GM21723 (cell line): ENCODE data around the gene PDGFRA.

ENCODE experiments used
- ATAC-seq: cut with Tn5 transposase; IDR thresholded peaks from one replicate; pipeline ENCODE4 v1.9.1; 2021; ENCODE audit warnings: mild to moderate bottlenecking, moderate library complexity; ENCODE audit not compliant: unreplicated experiment

The PDGFRA gene

DNA sequence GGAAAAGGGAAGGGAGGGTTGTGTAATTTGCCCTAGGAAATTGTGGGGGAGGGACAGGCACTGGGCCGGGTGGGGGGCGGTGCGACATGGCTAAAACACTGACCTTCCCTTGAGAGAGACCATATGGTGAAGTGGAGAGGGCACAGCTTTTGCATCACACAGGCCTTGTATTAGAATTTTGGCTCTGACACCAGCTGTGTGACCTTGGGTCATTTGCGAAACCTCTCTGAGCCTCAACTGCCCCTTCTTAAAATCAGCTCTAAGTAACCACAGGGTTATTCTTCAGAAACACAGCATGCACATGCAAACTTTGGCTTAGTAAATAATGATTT is 25.8 kb downstream of the PDGFRA start:
- ATAC-seq: no peak

DNA sequence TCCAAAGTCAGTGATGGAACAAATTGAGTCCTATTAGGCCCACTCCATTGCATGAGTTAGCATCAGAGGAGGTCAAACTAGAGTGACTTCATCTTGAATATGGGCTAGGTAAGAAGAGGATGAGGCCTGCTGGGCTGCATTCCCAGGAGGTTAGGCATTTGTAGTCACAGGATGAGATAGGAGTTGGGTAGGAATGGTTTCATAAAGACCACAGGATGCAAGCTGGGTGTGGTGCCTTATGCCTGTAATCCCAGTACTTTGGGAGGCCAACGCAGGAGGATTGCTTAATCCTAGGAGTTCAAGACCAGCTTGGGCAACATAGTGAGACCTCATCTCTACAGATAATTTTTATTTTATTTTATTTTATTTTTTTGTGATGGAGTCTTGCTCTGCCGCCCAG is 26.8 kb downstream of the PDGFRA start:
- ATAC-seq: no peak

DNA sequence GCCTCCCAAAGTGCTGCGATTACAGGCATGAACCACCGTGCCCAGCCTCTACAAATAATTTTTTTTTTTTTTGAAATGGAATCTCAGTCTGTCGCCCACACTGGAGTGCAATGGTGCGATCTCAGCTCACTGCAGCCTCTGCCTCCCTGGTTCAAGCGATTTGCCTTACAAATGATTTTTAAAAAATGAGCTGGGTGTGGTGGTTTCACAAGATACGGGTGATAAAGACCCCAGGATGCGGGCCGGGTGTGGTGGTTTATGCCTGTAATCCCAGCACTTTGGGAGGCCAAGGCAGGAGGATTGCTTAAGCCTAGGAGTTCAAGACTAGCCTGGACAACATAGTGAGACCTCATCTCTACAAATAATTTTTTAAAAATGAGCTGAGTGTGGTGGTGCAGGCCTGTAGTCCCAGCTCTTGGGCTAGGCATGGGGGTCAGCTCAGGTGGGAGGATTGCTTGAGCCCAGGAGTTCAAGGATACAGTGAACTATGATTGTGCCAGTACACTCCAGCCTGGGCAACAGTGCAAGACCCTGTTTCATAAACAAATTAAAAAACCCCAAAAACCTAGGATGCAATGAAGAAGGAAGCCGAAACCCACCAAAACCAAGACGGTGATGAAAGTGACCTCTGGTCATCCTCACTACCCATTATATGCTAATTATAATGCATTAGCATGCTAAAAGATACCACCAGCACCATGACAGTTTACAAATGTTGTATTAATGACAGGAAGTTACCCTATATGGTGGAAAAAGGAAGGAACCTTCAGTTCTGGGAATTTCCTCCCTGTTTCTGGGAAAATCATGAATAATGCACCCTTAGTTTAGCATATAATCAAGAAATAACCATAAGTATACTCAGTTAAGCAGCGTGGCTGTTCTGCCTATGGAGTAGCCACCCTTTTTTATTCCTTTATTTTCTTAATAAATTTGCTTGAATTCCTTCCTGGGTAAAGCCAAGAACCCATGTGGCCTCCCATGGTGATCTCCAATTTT is 27.7 kb downstream of the PDGFRA start:
- ATAC-seq: no peak

DNA sequence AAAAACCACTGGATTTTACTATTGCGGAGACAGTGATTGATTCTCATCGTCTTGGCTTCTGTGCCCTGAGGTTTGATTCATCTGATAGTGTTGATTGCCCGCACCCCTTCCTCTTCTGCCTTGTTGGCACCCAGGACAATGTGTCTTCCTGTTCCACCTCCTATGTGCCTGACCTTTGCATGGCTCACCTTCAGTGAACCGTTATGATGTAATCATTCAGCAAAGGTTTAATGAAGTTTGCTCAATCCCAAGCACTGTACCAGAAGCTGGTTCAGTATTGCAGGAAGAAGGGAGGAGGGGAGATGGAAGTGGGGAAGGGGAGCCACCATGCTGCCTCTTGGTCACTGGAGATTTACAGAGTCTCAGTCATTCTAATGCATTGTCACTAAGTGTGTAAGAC is 36.3 kb downstream of the PDGFRA start:
- ATAC-seq: no peak

DNA sequence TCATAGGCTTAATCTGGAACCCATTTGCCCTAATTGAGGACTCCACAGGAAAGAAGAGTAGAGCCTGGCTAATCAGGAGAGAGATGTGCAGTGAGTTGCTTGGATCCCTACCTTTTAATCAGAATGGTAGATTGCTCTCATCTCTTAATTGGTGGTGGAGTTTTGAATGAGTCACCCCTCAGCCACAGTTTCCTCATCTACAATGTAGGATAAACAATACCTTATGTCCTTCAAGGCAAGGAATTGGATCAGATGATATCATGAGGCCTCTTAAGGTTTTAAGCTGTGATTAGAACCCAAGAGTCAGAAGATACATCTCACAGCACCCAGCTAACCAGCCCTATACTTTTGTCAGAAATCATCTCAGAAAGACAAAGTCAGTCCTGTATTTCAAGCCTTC is 39.1 kb downstream of the PDGFRA start:
- ATAC-seq: no peak

DNA sequence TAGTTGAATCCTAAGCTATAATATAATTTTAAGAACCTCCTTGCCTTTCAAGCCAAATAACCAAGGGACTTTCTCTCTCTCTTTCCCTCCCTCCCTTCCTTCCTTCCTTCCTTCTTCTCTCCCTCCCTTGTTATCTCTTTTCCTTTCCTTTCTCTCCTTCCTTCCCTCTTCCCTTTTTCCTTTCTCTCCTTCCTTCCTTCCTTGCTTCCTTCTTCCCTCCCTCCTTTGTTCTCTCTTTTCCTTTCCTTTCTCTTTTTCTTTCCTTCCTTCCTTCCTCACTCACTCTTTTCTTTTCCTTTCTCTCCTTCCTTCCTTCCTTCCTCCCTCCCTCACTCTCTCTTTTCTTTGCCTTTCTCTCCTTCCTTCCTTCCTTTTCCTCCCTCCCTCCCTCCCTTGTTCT is 42.4 kb downstream of the PDGFRA start:
- no peak for ATAC-seq

DNA sequence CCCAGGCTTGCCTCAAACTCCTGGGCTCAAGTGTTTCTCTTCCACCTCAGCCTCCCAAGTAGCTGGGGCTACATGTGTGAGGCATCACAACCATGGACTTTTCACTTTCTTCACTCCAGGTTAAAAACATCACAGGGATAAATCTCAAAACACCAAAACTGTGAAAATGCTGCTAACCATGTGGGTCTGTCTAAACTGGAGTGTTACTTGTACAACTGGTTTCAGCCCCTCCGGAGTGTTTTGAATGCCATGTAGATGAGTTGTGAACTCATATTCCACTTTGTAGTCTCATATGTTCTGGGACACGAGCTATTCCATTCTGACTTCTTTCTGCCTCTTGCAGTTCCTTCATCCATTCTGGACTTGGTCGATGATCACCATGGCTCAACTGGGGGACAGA is 43.0 kb downstream of the PDGFRA start:
- ATAC-seq: no peak

DNA sequence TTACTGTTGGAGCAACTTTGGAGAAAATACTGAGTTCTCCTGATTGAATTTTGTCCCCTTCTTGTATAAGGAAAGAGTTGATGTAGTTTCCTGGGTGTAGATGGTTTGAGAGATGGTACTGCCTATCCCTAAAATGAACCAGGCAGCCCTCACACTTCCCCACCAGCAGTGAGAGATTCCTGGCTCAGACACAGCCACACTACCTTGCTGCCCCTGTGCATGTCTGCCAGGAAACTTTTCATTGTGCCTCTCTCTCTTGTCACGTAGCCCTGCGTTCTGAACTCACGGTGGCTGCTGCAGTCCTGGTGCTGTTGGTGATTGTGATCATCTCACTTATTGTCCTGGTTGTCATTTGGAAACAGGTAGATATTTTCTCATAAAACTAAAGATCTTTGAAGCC is 45.2 kb downstream of the PDGFRA start:
- no peak for ATAC-seq

DNA sequence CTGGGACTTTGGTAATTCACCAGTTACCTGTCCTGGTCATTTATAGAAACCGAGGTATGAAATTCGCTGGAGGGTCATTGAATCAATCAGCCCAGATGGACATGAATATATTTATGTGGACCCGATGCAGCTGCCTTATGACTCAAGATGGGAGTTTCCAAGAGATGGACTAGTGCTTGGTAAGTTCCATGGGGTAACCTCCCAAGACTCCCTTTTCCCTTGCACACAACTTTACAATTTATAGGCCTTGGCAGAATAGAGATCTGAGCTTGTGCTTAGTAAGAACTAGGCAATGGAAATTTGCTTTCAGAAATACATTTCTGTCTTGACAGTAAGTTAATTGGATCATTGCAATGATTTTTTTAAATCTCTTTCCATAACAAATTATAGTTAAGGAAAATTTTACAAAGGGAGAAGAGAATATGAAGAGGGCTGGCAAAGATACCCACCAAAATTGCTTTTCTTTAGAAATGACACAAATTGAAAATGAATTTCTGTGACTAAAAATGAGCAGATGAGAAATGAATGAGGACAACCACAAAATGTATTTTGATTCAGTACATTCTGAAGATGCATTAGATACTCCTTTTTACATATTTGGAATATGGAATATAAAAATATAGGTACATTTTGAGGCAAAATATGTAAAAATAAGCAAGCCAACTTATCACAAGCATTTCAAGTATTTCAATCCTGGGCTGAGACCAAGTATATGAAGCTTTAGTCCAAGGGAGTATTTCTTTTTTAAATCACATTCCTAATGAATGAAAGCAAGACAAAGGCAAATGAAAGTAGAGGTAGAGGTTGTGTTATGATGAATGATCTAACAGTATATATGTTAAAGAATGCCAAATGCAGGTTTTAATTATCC is 45.9 kb downstream of the PDGFRA start:
- ATAC-seq: no peak

DNA sequence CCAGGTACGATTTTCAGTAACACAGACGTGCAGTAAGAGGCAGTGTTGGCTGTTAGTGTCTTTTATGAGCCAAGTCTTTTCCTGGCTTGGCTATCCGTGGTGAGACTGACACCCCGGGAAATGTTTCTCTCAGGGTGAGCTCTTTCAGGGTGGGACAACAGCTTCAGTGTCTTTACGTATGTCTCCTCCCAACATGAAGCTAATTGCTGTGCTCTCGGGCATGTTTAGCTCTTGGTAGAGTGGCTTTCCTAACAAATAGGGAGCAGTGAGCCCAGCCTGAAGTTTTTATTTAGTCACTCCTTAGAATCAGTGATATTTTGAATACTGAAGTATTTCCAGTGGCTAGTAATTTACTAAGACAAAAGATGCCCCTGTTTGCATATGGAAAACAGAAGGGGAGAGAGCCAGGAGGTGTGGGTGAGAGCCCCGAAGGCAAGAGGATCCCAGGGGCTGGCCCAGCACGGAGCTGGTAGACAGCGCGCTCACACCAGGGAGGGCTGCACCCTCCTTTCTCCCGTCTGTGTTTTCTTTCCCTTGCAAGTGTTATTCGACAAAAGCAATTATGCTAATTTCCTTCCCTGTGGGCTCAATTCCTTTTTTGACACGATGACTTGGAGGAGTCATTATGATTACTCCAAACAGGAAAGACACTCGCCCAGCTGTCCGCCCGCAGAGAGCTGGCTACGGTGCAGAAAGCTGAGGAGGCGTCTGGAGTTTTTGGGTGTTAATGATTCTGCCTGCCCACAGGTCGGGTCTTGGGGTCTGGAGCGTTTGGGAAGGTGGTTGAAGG is 47.7 kb downstream of the PDGFRA start:
- ATAC-seq: peak; percentile 32

DNA sequence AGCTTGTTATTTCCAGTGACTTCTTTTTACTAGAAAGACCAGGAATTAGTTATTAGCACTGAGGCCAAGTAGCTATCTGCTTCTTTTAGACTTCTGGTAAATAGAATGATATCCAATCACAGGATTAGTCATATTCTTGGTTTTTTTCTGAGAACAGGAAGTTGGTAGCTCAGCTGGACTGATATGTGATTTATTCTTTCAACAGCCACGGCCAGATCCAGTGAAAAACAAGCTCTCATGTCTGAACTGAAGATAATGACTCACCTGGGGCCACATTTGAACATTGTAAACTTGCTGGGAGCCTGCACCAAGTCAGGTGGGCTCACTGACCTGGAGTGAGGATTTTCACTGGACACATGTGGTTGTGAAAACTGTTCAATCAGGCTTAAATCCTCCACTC is 48.6 kb downstream of the PDGFRA start:
- peak; percentile 69 for ATAC-seq

DNA sequence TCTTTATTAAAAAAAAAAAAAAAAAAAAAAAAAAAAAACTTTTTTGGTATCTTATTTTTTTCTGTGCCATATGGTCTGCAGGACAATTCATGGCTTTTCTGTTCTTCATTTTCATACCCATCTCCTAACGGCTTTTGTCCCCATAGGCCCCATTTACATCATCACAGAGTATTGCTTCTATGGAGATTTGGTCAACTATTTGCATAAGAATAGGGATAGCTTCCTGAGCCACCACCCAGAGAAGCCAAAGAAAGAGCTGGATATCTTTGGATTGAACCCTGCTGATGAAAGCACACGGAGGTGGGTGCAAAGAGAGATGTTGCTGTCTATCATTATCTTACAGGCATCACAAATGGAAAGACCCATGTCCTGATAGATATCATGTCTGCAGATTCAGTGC is 49.1 kb downstream of the PDGFRA start:
- ATAC-seq: no peak

DNA sequence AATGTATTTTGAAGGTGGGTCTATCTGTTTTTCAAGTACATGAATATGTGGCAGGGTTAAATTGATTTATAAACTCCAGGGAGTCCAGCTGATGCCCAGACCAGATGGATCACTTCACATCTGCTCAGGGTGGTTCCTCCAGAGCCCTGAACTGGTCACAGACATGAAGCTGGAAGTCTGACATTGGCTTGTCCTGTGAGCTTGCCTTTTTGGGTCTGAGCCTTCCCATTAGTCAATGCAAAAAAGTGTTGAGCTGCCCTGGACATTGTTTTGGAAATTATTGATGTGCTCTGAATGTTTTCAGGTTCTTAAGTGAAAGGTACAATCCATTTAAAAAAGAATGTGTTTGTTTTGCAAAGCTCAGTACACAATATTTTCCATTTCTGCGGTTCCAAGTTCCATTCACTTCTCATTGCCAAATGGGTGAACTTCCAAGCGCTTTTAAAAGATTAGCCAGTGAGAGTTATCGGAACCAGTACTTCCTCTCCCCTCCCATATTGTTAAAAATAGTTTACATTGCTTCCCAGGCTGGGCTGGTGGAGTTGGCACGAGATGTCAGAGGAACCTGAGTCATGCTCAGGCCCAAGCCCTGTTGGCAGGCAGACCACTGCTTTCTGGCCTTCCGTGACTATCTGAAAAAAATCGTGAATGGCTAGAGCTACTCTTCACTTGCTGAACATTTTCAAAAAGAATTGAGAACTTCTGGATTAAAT is 52.1 kb downstream of the PDGFRA start:
- no peak for ATAC-seq

DNA sequence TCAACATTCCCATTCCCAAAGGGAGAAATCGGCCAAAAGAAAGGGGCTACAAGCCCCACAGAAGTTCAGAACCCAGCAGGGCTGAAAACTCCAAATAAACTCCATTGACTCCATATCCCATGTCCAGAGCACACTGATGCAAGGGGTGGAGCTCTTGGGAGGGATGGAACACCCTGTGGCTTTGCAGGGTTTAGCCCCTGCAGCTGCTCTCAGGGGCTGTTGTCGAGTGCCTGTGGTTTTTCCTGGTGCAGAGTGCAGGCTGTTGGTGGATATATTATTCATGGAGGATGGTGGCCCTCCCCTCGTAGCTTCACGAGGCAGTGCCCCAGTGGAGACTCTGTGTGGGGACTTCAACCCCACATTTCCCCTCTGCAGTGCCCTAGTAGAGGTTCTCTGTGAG is 53.7 kb downstream of the PDGFRA start:
- ATAC-seq: no peak

DNA sequence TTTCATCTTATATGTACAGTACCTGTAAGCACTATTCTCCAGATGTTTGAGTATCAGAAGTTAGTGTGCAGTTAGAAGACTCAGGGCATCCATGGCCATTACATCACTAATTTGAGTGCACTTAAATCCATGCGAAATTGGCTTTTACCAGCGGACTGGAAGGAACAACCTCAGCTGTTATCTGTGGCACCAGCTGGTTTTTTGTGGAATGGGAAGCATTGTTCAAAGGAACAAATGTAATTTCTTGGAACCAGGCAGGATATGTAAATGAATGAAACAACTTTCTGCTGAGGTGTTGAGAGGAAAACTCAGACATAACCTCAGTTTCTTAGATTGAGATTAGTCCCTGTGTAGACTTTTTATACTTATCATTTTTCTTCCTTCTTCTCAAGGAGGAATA is 60.2 kb downstream of the PDGFRA start:
- ATAC-seq: no peak

DNA sequence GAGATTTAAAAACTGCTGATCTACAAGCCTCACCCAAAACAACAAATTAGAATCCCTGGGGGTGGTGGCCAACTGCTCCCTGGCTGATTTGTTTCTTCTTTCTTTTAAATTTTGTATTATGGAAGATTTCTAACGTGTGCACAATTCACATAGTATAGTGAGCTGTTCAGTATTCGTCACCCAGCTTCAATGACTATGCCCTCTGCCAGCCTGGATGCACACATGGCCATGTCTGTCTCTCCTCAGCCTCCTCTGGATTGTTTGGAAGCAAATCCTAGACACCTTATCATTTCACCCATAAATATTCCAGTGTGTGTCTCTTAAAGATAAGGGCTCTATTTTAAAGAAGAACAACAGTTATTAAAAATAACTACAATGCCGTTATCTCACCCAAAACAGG is 61.9 kb downstream of the PDGFRA start:
- no peak for ATAC-seq

DNA sequence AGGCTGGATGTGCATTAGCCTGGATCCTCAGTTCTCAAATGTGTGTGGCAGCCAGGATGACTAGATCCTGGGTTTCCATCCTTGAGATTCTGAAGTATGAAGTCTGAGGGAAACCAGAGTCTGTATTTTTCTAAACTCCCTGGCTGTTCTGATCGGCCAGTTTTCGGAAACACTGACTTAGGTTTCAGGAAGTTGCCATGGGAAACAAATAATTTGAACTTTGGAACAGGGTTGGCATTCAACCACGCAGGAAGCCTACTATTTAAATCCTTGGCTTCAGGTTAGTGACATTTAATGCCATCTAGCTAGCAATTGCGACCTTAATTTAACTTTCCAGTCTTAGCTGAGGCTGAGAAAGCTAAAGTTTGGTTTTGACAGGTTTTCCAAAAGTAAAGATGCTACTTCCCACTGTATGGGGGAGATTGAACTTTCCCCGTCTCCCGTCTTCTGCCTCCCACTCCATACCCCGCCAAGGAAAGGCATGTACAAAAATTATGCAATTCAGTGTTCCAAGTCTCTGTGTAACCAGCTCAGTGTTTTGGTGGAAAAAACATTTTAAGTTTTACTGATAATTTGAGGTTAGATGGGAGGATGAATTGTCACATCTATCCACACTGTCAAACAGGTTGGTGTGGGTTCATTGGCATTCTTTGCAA is 67.6 kb downstream of the PDGFRA start:
- no peak for ATAC-seq

DNA sequence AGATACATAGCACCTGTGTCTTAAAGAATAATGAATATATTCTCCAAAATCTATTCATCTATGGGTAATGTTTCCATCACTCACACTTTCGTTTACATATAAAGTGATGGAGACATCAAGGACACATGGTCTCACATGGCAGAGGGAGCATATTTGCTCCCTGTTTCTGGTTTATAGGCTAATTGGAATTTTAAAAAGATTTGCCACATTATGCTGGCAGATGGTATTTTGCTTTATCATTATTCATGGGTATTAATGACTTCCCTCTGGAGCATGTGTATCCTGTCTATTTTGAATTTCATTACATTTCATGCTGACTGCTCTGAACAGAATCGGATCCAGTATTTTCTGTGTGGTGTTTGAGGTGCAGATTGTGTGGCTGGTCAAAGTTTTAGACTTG is 79.0 kb downstream of the PDGFRA start:
- no peak for ATAC-seq

DNA sequence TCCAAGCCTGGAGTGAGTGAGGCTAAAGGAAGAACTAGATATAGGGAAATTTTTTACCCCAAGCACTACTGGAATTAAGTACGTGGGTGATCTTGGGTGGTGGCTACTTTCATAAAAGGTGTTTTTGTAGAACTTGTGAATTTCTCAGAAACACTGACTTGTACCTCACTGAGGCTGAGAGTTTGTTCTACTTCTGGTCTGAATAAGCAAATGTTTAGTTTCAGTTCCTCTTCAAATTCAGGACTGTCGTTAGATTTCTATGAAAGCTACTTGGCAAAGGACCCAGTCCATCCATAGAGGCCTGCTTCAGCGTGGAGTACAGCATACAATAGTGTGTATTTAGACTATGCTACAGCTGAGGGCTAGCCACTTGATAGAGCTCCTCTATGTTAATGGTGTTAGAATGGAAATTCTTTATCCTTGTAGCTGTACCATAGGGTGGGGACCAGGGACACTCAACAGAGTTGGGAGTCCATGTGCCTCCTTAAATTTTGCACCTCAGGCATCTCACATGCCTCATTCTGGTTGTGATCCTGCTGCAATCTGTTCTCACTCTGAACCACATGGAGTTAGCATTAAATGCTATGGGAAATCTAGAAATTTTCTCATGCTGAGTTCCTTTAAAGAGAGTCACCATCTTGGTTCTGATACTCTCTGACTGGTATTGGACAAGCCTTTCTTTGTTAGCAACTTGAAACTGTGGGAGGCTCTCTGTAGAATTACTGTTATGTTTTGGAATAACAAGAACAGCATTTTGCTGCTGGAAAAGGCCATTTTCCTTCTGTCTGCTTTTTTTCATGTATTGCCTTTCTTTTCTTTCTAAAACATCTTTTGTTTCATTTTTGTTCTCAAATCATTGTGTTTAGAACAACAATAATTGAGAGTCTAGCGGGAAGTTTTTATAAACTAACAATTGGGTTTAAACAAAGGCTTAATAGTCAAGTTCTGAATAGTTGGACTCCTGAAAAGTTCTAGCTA is 86.8 kb downstream of the PDGFRA start:
- ATAC-seq: peak; percentile 98
